T1000 (cell line): ENCODE data around the gene TMEM250.

Experiments
- DNase-seq: peaks from one replicate; lab custom pipeline; 2025; ENCODE audit warnings: mixed read lengths; lab: John Stamatoyannopoulos, UW

The TMEM250 gene

DNA sequence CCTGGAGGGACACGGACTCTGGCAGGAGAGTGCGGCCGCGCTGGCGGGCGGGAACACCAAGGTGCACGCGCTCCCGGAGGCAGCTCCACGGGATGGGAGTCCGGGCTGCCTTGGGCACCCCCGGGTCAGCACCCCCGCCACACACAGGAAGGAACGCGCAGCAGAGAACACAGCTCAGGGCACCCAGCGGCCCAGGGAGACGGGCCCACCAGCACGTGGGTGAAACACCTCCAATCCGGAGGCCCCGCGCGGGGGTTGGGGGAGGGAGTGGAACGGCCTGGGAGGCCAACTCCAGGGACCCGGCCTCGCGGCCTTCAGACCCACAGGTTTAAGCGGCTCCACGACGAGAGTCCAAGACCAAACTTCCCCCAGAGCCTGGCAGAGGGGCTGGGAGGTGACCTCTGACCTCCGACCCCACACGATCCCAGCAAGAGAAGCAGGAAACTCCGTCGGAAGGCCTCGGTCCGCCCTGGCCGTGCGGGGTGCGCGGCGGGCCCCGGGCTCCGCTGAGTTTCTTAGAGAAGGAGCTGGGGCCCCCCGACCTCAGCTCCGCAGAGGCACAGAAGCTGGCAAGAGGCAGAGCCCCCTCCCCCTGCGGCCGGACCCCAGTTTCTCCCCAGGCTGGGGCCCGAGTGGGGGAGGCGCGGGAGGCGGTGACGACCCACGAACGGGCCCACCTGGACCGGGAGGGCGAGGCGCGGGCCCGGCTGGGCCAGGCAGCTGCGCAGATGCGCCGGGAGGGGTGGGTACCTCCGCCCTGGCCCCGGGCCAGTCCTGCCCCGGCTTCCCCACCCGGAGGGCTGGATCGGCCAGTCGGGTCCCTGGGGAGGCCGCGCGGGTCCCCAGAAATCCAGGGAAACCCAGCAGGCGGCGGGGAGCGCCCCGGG, 24.4 kb downstream of the TMEM250 start:
- no peak for DNase-seq

DNA sequence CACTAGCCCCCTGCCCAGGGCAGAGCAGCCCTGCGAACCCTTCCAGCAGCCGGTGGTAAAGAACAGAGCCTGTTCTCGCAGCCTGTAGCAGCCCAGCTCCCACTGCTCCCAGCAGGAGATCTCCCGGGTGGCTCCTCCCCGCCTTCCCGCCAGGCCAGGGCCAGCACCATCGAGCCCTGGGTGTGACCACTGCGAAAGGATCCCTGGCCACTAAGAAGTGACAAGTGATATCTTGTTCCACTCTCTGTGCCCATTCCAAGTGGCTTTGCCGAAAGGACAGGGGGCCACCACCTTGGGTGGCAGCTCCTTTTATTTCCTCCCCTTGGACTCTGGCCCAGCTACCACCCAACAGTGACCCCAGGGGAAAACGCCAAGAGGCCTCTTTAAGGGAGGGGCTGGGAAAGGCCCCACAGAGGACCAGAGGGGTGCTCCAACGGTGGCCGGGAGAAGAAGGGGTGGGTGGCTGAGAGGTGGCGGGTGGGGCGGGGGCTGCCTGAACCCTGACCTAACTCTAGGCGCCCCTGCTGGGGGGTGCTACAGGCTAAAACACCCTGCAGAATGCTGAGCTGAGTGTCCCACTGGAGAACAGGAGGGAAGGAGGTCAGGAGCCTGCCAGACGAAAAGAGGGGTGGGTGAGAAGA, 25.2 kb downstream of the TMEM250 start:
- DNase-seq: no peak

DNA sequence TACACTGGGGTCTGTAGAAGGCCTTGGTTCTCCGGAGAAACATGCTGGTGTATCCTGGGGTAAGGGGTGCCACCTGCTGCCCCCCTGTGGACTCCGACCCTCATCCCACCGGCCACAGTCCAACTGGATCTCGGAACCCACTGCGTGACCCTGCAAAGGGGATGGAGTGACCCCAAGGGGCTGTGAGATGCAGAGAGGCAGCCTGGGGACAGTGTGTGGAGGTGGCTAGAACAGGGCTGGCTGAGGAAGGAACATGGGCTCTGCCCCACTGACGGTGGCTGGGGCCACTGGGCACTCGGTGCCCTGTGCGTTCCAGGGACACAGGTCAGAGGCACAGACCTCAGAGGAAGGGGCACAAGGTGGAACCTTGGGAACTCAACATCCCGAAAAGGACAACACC, 25.9 kb downstream of the TMEM250 start:
- no peak for DNase-seq

DNA sequence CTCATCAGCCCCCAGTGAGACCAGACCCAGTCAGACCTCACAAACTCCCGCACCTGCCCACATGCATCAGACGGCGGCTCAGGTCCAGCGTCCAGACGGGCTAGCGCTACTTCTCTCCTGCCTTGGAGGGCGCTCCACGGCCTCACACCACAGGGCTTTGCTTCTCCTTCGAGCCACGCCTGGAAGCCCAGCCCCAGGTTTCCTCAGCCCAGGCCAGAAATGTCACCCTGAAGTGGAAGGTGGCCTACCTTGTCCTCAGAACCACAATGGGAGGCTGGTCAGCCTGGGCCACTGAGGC, 26.4 kb downstream of the TMEM250 start:
- DNase-seq: no peak

DNA sequence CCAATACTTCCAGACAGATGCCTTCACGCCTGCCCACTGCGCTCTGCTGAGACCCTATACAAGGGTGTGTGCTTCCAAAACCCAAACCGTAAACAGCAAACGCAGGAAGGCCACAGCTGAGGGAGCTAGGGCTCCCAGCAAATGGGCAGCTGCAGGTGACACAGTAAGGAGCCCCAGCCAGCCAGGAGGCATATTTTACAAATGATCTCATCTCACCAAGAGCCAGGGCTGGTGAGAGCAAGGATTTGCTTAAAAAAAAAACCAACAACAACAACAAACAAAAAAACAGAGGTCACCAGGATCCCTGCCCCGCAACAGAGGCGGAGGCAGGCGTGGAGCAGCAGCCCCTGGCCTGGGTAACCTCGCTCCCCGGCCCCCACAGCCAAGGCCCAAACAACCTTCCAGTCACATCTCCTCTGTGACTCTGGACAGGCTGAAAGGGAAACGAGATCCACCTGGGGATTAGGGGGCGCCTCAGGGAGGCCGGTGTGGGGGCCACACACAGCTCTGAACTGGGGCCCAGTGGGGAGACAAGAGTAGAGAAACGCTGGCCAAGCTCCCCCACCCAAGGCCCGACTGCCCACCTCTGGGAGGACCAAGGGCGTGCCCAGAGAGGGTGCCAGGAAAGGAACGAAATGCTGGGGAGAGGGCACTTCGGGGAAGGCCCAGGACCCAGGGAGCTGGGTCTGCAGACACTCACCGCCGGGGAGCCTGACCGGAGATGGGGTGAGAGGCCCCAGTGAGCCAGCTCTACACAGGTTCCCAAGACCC, 26.9 kb downstream of the TMEM250 start:
- no peak for DNase-seq

DNA sequence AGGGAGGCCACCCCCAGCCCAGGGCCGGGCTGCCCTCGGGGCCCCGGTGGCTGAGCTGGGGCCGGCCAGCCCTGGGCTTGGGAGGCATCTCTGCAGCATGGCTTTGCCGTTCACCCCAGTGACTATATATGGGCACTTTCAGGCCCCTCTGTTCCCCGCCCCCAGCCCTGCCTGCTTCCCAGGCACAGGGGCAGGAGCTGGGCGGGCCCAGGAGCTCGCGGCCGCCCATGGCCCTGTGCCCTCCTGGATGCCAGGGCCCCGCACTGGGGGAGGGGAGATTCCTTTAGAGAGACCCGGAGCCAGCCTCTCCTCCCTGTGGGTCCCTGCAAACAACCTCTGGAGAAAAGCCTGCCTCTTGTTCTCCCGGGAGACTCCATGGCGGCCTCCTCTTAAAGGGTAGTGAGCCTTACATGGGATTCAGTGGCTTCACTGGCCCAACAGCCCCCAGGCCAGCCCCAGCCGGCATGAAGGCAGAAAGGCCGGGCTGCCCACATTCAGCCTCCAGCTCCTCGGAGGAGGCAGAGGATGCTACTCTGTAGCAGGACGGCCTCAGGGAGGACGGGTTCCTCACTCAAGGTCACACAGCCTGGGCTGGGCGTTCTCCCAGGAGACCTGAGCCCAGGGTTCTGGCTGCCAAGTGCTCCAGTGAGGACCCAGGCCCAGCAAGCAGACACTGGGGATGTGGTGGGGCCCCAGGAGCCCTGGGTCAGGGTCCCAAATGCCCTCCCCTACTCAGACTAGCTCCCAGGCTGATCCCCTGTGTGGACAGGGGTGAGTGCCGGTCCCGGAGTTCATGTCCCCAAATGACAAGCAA, 27.7 kb downstream of the TMEM250 start:
- DNase-seq: no peak

DNA sequence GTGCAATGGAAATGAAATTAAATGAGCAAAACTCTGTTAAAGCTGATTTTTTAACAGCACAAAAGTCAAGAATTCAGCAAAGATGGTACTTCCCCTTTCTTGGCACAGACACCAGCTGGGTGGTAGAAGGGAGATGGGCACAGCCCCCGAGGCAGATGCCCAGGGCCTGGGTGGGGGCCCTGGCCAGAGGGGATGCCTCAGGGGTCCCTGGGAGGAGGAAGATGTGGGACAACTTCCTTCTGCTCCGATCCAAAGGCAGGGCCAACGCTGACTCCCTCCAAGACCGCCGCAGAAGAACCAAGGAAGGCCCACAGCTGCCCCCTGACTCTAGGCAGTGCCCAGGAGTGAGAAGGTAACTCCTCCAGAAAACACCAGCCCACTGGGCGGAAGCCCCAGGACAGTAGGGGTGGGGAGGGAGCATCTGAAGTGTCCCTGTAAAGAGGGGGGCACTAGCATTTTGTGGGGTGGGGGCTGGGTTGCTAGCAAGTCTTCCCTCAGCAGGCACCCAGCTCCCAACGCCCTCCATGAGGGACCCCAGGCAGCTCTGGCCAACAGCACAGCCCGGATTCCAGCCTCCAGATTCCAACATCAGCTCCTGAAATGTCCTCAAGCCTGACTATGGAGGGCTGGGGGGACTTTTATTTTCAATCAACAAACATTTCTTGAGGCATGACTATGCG, 28.5 kb downstream of the TMEM250 start:
- no peak for DNase-seq

DNA sequence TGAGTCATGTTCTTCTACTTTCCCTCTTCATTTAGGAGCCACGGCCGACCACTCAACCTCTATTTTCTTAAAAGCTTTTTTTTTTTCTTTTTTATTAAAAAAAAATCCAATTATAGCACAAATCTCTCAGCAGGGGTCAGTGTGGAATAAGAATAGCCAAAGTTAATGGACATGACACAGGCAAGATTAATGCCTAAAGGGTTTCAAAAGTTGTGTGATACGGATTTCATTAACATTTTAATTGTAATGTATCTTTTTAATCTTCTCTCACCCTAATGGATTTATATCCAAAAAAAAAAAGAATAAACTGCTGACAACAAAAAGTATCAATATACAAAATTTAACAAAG, 29.0 kb downstream of the TMEM250 start:
- no peak for DNase-seq

DNA sequence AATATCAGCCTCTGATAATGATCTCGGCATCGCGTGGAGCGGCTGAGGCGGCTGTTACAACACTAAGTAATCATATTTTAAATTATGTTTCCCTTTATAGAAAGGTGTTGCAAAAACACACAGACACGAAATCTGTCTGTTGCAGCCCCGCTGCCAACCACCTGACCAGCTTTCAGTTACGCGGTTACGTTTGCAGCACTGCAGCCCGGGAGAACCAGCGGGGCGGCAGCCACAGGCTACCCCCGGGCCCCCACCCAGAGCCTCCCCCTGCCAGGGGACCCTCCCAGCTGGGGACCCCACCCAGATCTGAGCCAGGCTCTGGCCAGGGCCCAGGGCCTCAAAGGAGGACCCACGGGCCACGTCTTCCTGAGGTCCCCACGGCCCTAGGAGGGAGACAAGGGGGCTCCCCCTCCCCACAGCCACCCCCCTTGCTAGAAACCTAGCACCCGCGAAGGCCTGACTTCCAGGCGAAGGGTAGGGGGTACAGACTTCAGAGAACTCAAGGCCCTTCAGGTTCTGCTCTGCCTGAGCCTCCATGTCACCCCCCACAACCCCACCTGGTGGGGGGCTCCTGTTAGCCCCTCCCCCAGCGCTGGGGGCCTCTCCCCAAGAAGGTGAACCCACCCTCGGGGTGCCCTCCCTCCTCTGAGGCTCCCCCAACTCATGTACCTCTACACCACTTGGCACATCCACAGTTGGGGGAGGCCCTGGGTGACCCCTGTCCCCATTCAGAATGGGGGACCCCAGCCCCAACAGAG, 29.6 kb downstream of the TMEM250 start:
- DNase-seq: no peak

DNA sequence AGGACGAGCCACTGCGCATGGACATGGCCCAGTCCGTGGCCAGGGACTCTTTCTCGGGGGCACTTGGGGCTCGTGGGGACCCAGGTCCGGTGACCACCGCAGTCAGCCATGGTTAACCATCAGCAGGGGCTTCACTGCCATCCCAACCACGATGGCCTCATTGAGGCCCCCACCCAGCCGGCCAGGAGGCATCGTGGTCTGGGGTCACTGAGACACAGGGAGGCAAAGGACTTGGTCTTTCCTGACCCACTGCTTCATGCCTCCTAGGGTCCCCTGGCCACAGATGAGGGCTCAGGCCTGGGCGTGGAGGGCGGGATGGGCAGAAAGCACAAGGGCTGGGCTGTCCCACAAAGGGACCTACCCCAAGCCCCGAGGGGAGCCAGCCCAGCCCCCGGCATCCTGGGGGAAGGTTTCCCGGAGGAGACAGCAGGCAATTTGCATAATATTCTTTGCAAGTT, 30.2 kb downstream of the TMEM250 start:
- no peak for DNase-seq

DNA sequence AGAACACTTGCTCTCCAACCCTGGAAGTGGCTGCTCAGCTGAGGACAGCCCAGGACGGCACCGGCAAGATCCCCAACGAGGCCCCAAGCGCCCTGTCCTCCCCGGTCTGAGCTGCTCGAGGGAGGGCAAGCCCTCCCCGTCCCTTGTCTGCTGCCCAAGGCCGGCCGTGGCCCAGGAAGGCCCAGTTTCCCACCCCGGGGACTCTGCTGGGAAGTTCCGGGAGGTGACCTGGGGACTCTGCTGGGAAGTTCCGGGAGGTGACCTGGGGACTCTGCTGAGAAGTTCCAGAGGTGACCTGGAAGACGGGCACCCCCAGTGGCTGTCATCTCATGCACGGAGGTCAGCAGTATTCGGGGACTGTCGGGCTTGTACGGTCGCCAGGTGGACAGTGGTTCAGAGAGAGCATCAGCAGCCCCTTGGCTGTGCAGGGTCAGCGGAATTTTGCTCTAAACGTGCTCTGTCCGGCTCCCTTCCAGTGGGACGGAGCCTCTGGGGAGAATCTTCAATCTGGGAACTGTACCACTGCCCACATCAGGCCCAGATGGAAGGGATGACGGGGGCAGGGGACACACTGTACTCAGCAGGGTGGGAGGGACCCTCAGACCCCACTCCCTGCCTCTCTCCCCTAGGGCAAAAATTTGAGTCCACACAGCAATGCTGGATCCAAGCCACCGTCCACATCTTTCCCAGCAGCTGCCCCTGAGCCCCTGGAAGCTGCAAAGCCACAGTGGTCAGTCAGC, 30.8 kb downstream of the TMEM250 start:
- DNase-seq: no peak

DNA sequence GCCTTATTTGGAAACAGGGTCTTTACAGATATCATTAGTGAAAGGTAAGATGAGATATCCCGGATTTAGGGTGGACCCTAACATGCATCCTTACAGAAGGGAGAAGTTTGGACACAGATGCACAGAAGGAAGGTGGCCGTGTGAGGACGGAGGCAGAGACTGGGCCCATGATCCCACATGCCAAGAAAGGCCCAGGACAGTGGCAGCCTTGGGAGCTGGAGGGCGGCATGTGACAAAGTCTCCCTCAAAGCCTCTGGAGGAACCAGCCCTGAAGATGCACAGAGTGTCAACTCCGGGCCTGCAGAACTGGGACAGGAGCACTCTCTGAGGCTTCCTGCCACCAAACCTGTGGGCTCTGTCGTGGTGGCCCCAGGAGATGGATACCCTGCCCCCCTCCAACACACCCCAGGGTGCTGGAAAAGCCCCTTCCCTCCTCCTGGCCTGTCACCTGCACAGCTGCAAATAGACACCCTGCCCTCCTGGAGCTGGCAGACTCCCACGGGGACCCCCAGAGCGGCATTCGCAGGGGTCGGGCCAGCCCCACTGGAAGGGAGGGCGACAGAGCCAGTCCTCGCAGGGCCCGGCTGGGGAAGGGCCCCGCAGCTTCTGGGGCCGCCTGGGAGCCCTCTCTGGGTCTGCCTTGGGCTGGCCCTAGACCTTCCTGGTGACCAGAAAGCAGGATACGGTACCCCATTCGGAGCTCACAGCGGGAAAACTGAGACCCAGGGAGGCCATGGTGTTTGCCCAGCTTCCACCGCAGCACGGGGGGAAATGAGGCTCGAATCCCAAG, 31.5 kb downstream of the TMEM250 start:
- no peak for DNase-seq

DNA sequence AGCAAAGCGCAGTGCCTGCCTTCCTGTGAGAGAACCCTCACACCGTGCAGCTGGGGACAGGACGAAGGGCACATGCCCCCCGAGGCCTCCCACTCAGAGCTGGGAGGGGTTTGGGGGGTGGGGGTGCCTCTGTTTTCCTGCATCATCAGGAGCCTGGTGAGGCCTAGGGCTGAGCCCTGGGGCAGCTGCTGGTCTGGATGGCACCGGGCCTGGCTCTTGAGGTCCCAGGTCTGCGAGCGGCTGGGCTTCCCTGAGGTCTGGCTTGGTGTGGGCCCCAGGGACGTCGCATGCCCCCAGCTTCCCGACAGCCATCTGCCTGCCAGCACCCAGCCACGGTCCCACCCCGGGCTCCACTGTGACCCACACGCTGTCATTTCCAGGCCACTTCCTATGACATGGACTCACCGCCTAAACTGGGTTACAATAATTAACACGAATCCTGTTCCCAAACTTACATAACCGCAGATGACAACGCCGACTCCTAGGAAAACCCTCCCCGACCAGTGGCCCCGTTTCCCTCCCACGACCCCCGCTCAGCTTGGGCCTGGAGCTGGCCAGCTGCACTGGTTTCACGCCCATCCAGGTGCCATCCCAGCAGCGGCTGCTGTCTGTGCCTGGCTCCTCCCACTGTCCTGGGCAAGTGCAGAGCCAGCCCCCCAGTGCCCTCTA, 32.3 kb downstream of the TMEM250 start:
- DNase-seq: no peak

DNA sequence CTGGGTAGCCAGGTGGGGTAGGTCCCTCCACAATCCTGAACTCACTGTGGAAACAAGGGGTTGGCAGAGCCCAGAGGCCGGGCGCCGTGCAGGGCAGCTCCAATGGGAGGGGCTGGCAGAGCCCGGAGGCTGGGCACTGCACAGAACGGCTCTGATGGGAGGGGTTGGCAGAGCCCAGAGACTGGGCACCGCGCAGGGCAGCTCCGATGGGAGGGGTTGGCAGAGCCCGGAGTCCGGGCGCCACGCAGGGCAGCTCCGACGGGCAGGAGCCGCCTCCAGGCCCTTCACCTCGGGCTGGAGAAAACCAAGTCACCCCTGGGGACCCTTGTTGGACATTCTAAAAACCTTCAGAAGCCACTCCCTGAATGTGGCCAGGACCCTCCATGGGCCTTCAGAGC, 32.9 kb downstream of the TMEM250 start:
- no peak for DNase-seq

DNA sequence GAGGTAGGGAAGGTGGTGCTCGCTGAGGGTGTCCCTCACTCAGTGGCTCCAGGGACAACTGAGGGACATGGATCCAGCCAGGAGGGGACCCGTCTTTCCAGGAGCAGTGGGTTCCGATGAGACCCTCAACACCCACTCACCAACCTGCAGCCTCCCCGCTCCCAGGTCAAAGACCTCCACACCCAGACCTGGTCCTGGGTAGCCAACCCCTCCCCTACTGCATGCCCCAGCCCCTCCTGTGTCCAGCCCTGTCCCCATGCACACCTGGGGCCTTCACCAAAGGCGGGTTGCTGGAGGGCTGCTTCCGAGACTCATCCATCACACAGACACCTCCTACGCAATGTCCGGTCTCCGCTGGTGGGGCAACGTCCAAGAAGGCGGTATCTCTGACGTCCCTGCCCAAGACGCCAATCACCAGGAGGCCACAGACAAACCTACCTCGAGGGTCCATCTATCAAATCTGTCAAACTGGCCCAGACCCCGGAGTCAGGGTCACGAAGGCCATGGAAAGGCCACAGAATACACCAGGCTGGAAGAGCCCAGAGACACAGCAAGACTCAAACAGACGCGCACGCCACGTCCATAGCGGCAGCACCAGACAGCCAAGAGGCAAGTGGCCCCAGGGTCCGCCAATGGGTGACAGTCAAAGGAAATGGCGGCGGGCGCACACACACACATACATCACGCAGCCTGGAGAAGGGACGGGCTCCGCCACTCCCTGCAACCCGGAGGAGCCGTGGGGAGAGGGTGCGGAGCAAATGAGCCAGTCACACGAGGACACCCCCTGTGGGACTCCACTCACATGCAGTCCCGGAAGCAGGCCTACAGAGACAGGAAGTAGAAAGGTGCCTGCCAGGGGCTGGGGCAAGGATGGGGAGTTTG, 34.4 kb downstream of the TMEM250 start:
- no peak for DNase-seq

DNA sequence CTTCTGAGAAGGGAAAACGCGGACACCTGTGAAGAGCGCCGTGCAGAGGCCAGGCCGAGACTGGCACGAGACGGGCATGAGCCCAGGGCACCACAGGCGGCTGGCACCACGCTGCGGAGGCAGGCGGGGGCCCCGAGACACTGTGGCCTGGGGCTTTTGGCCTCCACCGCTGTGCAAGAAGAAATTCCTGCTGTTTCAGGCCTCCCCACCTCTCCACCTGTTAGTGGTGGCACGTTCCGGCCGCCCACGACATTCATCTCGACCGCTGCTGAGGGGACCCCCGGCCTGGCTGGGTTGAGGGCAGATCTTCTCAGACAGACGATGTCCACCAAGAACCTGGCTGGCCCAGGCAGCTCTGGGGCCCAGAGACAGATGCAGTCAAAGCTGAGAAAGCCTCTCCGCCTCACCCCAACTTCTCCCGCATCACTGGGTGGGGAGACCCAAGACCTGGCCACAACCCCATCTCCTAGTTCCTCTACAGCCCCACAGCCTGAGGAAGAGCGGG, 35.1 kb downstream of the TMEM250 start:
- no peak for DNase-seq
